K562 (cell line): ENCODE data around the gene SPRTN. TPM values are rescaled to one million over a fixed set of nuclear protein-coding genes. Genes with fewer than 3 reads are reported as not detected.

ENCODE experiments used
- ATAC-seq: fragments of 200-7000 bp; cut with Tn5 transposase; 3 replicates; pipeline ENCODE4 v1.9.1; 2020; ENCODE audit warnings: moderate library complexity
- BruUV-seq: library from RNA; stranded (reverse); fragments of 400-500 nt; replicated peaks from 2 replicates; lab custom pipeline; 2021; lab: Mats Ljungman, UMichigan
- CTCF ChIA-PET: fragments of 300-600 bp; formaldehyde crosslinking; extraction: SDS; loops from one replicate; lab custom pipeline; 2021; ENCODE audit warnings: low intra/inter-chr PET ratio; lab: Yijun Ruan, JAX
- POLR2A ChIA-PET: fragments of 300-600, 350-650 bp; sonication (Branson Sonifier 250); formaldehyde crosslinking; extraction: SDS; loops from one replicate; lab custom pipeline; 2021; ENCODE audit warnings: antibody characterized with exemption, inconsistent platforms; lab: Yijun Ruan, JAX
- DNase-seq, 4 experiments: peaks; one replicate each; pipeline versions ENCODE4 v3.0.0 to v3.0.0-alpha.2; 2011 to 2018; ENCODE audit warnings: low spot score in 3 of 4, mixed read lengths in 3 of 4; ENCODE audit errors: extremely low read depth in 1 of 4
- FAIRE-seq: peaks from 2 replicates; lab custom pipeline; 2011; peaks lifted over from hg19 to GRCh38; lab: Jason Lieb, UNC
- H2AFZ ChIP-seq: 2 replicates; pipeline ENCODE4 v1.6.0; 2011; ENCODE audit warnings: low read depth, low read length, control low read depth, inconsistent platforms
- H3K27ac ChIP-seq: fragments of 200-600 bp; 3 replicates; pipeline ENCODE4 v1.8.0; 2011; ENCODE audit warnings: low read depth, mild to moderate bottlenecking, control low read depth, inconsistent platforms, low read length, moderate library complexity, mixed read lengths; ENCODE audit errors: extremely low read depth
- H3K27me3 ChIP-seq, 2 experiments: fragments of 300-600 bp in 1 of 2; 2 replicates in 1 of 2; 3 replicates in 1 of 2; pipeline versions ENCODE4 v1.6.0 to v1.8.0; 2011; ENCODE audit warnings: inconsistent platforms in 2 of 2, low read length in 2 of 2, mild to moderate bottlenecking in 1 of 2, mixed read lengths in 1 of 2, moderate library complexity in 1 of 2; ENCODE audit not compliant: control insufficient read depth in 2 of 2, insufficient read depth in 2 of 2
- H3K36me3 ChIP-seq: fragments of 300-600 bp; 3 replicates; pipeline ENCODE4 v1.8.0; 2011; ENCODE audit warnings: mild to moderate bottlenecking, low read length, inconsistent platforms; ENCODE audit not compliant: control insufficient read depth, insufficient read depth
- H3K4me1 ChIP-seq, 2 experiments: fragments of 200-600 bp in 1 of 2; replicated peaks in 1 of 2; 2 replicates in 1 of 2; 3 replicates in 1 of 2; pipeline versions ENCODE4 v1.5.1 to v1.8.0; 2011; ENCODE audit warnings: inconsistent platforms in 2 of 2, low read length in 2 of 2, mild to moderate bottlenecking in 1 of 2, mixed read lengths in 1 of 2, moderate library complexity in 1 of 2; ENCODE audit not compliant: control insufficient read depth in 2 of 2, insufficient read depth in 2 of 2
- H3K4me2 ChIP-seq: 2 replicates; pipeline ENCODE4 v1.6.1; 2011; ENCODE audit warnings: low read length, control low read depth, inconsistent platforms, mixed read lengths; ENCODE audit not compliant: insufficient read depth
- H3K4me3 ChIP-seq: fragments of 200-600 bp; sonication (generic), shearing (Covaris generic); 2 replicates; pipeline ENCODE4 v1.5.1; 2016; ENCODE audit warnings: control low read depth, inconsistent platforms
- H3K79me2 ChIP-seq: fragments of 200-600 bp; 3 replicates; pipeline ENCODE4 v1.8.0; 2011; ENCODE audit warnings: low read length, inconsistent platforms; ENCODE audit not compliant: control insufficient read depth, insufficient read depth
- H3K9ac ChIP-seq, 2 experiments: 2 replicates each; pipeline versions ENCODE4 v1.6.0 to v1.6.1; 2011; ENCODE audit warnings: low read depth in 2 of 2, low read length in 2 of 2, control low read depth in 1 of 2, inconsistent platforms in 1 of 2, mild to moderate bottlenecking in 1 of 2, mixed read lengths in 1 of 2; ENCODE audit not compliant: insufficient read depth in 1 of 2
- H3K9me1 ChIP-seq: one replicate; pipeline ENCODE4 v1.6.0; 2011; ENCODE audit warnings: inconsistent platforms, mild to moderate bottlenecking, low read length, moderate library complexity; ENCODE audit not compliant: control insufficient read depth, insufficient read depth
- H3K9me3 ChIP-seq: replicated peaks from 2 replicates; pipeline ENCODE4 v1.5.1; 2011; ENCODE audit warnings: low read depth, low read length, inconsistent platforms; ENCODE audit not compliant: control insufficient read depth, insufficient read depth
- H4K20me1 ChIP-seq: replicated peaks from 2 replicates; pipeline ENCODE4 v1.6.1; 2011; ENCODE audit warnings: low read length, inconsistent platforms, mixed read lengths; ENCODE audit not compliant: control insufficient read depth, insufficient read depth
- CBX2 ChIP-seq: fragments of 200-600 bp; sonication (generic); IDR thresholded peaks from one replicate; pipeline ENCODE4 v1.6.1; 2012; ENCODE audit warnings: mild to moderate bottlenecking, low read length, inconsistent platforms; ENCODE audit not compliant: insufficient read depth, poor library complexity, severe bottlenecking
- CC2D1A ChIP-seq: fragments of 450-650 bp; IDR thresholded peaks from 2 replicates; pipeline ENCODE4 v1.6.1; 2017; ENCODE audit warnings: mild to moderate bottlenecking
- E2F3 ChIP-seq: fragments of 250-450 bp; sonication (Bioruptor Pico); IDR thresholded peaks from 2 replicates; pipeline ENCODE4 v1.4.0; 2020; ENCODE audit warnings: mild to moderate bottlenecking
- HDAC8 ChIP-seq: fragments of 450-650 bp; IDR thresholded peaks from 2 replicates; pipeline ENCODE4 v1.6.1; 2016; ENCODE audit warnings: mild to moderate bottlenecking, missing genetic modification characterization, moderate library complexity, missing compliant biosample characterization
- NCOA1 ChIP-seq: fragments of 450-650 bp; IDR thresholded peaks from 2 replicates; pipeline ENCODE4 v1.6.1; 2016; ENCODE audit warnings: low read depth
- NR1H2 ChIP-seq: sonication (generic); formaldehyde crosslinking; IDR thresholded peaks from 2 replicates; pipeline ENCODE4 v1.4.0; 2020; ENCODE audit warnings: mild to moderate bottlenecking, missing genetic modification reagents
- STAG1 ChIP-seq: sonication (generic); formaldehyde crosslinking; IDR thresholded peaks from 2 replicates; pipeline ENCODE4 v1.5.0; 2020; ENCODE audit warnings: missing genetic modification reagents, borderline replicate concordance
- ZNF431 ChIP-seq: sonication (generic); formaldehyde crosslinking; IDR thresholded peaks from 2 replicates; pipeline ENCODE4 v1.8.0; 2022; ENCODE audit warnings: mild to moderate bottlenecking, missing genetic modification reagents
- ZNF57 ChIP-seq: fragments of 450-650 bp; formaldehyde crosslinking; IDR thresholded peaks from 2 replicates; pipeline ENCODE4 v1.4.0; 2020; ENCODE audit warnings: mild to moderate bottlenecking, moderate library complexity
- WGBS: fragments of 100-300 bp; shearing (Covaris generic); methylation state at CpG from one replicate; pipeline ENCODE4 v1.1.6; 2016; ENCODE audit warnings: low coverage, mixed read lengths; ENCODE audit not compliant: insufficient coverage; ENCODE audit errors: missing lambda C conversion rate; 5-methylcytosine and 5-hydroxymethylcytosine counted together
- in situ Hi-C: fragments of 300-500 bp; cut with MboI; formaldehyde crosslinking; loops from 4 replicates; pipeline ENCODE4 v1.15.0; 2018; ENCODE audit warnings: inconsistent platforms, mixed read lengths
- intact Hi-C: fragments of 100-400 bp; cut with micrococcal nuclease; formaldehyde crosslinking; loops from 2 replicates; pipeline ENCODE4 v1.14.2; 2022
- polyA plus RNA-seq, 8 experiments: library from polyadenylated mRNA; depleted of rRNA in 4 of 8; stranded (reverse) in 5 of 8; unstranded in 3 of 8; fragments of >200 nt; fragmentation: Nextera tagmentation in 2 of 8; fragmentation: Illumina TruSeq in 1 of 8; extraction: Ambion mirVana in 2 of 8; extraction: Trizol in 1 of 8; gene quantifications; 2 replicates each; pipeline versions ENCODE4 v1.2.1 to v1.2.3, GENCODE V29; 2011 to 2014; ENCODE audit warnings: inconsistent platforms in 1 of 8, missing spikeins in 1 of 8
- total RNA-seq, 7 experiments: library from RNA; depleted of rRNA in 6 of 7; stranded (reverse); fragments of >200 nt in 6 of 7; fragmentation: Illumina TruSeq in 2 of 7; extraction: Trizol in 2 of 7; gene quantifications; 2 replicates each; pipeline versions ENCODE4 v1.2.1 to v1.2.3, GENCODE V29; 2011 to 2021; ENCODE audit warnings: low replicate concordance in 1 of 7

SPRTN gene
- total and polyA plus RNA-seq, 9 of the 15 experiments (the other 6 are each of a cell fraction or from before 2014, with no cell fraction given): 8.1 to 32.5 (median 21.2) TPM

DNA sequence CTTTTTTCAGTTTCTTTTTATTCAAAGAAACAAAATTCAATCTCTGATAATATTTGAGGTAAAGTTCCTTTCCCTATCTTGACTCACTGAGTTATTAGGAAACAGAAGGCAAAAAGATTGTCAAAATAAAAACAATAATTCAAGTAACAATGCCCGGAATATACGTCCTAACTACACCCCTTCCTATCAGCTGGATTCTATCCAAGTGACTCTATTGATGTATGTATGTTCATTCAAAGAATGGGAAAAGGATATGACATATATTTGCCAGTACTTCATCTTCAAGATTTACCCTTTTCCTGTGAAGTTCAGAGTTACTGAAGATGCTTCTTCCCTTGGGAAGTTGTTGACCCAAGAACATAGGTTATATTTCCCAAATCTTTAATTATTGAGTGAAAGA is 13.7 kb downstream of the SPRTN start:
- TF ChIP-seq CC2D1A (no peak), NR1H2 (no peak), CBX2 (no peak), ZNF57 (CRISPR knock-in tag) (no peak), STAG1 (CRISPR knock-in tag) (no peak), ZNF431 (CRISPR knock-in tag) (no peak)
- TF ChIP-seq, all 486 proteins: peak for 0
- DNase-seq: no peak
- H4K20me1 ChIP-seq: no peaks in the 10 kb centered on the region
- no TSS peak for BruUV-seq
- no peak overlapping the region for H3K4me3 ChIP-seq
- H3K4me1 ChIP-seq: peaks cover 0 to 18% of the 10 kb centered on the region in 2 experiments; a peak in 3 of 5 replicates
- H3K9ac ChIP-seq: no peak overlapping the region
- POLR2A ChIA-PET: interaction anchor here (0.6 to 0.9 kb wide), 2 partner anchors 28 to 246 kb away, joined by 3 read pairs; no protein-coding TSS in a partner anchor
- H3K4me2 ChIP-seq: no peak overlapping the region
- ATAC-seq: no peak
- WGBS: 78% methylated on average over 2 of the region's 2 CpGs
- peaks cover 60% of the 10 kb centered on the region for H3K36me3 ChIP-seq
- H3K9me3 ChIP-seq: no peaks in the 10 kb centered on the region
- no peaks in the 10 kb centered on the region for H3K27me3 ChIP-seq
- FAIRE-seq: peak; percentile 11
- no peaks in the 10 kb centered on the region for H3K9me1 ChIP-seq
- H3K27ac ChIP-seq: no peak overlapping the region
- no peak overlapping the region for H2AFZ ChIP-seq
- in situ Hi-C loops: no loop called here
- H3K79me2 ChIP-seq: no peaks in the 10 kb centered on the region
- CTCF ChIA-PET: no interaction called here
- intact Hi-C loops: no loop called here

DNA sequence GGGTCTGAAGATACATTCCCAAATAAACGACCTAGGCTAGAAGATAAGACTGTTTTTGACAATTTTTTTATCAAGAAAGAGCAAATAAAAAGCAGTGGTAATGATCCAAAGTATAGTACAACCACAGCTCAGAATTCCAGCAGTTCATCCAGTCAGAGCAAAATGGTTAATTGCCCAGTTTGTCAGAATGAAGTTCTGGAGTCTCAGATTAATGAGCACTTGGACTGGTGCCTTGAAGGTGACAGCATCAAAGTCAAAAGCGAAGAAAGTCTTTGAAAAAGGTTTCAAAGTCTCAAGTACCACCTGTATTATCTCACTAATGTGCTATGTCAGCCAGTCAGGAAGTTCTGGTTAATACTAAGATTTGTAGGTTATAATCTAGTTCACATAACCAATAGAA is 15.0 kb downstream of the SPRTN start:
- in situ Hi-C loops (no loop called here), intact Hi-C loops (no loop called here)
- no peaks in the 10 kb centered on the region for H3K9me3 ChIP-seq
- no peak overlapping the region for H3K9ac ChIP-seq
- no peaks in the 10 kb centered on the region; the same call in 2 of the 3 replicates for H3K79me2 ChIP-seq
- H3K4me3 ChIP-seq: no peak overlapping the region
- POLR2A ChIA-PET: no interaction called here
- H3K4me1 ChIP-seq: peaks cover 0 to 20% of the 10 kb centered on the region in 2 experiments; a peak in 3 of 5 replicates
- TF ChIP-seq NCOA1 (no peak), E2F3 (CRISPR knock-in tag) (no peak), HDAC8 (tag) (no peak)
- H4K20me1 ChIP-seq: 0 out of 2 replicates have a peak, but pooled peaks cover 1% of the 10 kb centered on the region
- H2AFZ ChIP-seq: no peak overlapping the region
- 51% methylated on average over 2 of the region's 2 CpGs for WGBS
- no peak overlapping the region for H3K27ac ChIP-seq
- H3K4me2 ChIP-seq: no peak overlapping the region
- BruUV-seq: TSS peak; percentile 20
- no peak for FAIRE-seq
- H3K27me3 ChIP-seq: no peaks in the 10 kb centered on the region
- ATAC-seq: no peak
- DNase-seq: no peak
- no peaks in the 10 kb centered on the region for H3K9me1 ChIP-seq
- H3K36me3 ChIP-seq: peaks cover 54% of the 10 kb centered on the region
- CTCF ChIA-PET: no interaction called here
